ENCODE data around the gene FIBCD1.

FIBCD1 gene

DNA sequence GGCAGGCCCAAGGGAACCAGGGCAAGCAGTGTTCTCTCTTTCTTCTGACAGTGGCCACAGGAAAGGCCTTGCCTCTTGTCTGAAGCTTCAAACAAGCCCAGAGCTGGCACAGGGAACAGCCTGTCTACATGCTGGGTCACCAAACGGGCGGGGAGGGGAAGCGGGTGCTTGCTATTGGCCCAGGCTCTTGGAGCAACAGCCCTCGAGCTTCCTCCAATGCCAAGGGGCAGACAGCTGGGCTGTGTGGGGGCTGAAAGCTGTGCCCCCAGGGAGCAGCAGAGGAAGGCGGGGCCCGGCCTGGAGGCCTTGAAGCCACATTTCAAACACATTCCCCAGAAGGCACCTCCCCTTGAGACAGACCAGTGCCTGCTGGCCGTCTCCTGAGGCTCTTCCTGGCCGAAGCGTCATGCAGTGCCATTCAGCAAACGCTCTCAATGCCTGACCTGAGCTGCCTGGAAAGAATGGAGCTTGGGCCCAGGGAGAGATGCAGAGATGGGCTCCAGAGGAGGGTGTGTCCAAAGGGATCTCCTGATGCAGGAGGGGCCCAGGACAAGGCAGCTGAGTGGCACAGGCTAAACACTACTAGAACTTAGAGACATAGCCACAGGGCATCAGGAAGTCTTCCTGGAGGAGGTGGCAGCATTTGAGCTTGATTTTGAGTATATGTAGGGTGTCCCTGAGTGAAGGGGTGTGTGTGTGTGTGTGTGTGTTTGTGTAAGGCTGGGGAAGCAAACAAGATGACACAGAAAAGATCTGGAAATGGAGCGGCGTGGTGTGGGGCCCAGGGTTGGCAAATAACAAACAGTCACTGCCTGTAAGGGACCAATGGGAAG is 2.5 kb downstream of the FIBCD1 start:
- DNase-seq (ENCODE audit: low read depth in 3 of 3) = no peak

DNA sequence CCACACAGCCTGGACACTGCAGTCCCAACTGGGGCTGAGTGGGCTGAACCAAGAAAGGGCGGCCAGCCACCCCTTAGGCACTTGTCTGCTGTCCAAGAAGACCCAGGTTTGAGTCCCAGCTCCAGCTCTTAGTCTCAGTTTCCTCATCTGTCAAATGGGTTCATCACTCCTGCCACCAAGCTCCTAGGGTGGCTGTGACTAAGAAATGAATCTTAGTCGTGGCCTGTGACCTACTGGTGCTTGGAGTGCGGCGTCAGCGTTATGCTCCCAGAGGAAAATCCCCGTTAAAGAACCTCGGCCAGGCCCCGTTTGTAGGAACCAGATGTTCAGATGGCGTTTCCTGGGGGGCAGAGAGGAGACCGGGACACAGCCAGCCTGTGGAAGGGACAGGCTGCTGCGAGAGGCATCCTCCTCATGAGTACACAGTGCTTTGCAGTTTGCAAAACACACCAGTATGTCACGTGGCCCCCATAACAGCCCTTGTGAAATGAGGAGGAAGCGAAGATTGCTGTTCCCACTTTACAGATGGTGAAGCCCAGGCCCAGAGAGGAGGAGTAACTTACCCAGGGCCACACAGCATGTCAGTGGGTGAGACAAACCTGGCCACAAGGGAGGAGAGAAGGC is 3.3 kb downstream of the FIBCD1 start:
- DNase-seq (ENCODE audit: low read depth in 3 of 3) = no peak

DNA sequence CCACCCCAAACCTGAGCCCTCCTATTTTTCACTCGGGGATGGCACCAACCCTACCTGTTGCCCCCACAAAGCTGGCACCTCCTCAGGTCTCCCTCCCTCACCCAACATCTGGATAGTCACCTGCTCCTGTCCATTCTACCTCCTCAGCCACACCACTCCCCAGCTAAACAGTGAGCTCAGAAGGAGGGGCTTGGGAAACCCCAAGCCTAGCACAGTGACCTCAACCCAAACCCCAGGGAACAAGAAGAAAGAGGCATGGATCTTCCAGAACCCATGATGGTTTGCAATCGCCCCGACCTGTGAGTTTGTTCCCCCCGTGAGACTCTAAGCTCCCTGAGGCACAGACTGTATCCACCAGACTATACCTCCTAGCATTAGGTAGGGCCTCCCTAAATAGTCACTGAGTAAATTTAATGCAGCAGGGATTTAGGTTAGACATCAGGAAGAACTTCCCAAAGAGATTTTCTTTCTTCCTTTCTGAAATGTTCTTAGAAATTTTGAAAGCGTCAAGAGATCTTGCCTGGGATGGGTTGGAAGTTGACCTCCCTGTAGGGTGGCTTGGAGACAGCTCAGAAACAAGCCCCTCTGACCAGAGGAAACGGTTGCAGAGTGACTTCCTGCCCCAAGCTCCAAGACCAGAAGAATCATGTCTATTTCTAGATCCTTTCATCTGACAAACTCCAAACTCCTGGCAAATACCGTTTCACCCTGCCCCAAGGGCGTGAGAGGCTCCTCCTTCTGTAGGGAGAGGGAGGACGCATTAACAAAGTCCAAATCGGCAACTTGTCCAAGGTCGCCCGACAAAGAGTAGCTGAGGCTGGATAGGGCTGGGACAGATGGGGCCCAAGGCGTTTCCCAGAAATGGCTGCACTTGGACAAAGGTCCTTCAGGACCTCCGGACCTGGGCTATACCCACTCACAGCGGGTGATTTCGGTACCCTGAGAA is 4.1 kb downstream of the FIBCD1 start:
- DNase-seq (ENCODE audit: low read depth in 3 of 3) = no peak

DNA sequence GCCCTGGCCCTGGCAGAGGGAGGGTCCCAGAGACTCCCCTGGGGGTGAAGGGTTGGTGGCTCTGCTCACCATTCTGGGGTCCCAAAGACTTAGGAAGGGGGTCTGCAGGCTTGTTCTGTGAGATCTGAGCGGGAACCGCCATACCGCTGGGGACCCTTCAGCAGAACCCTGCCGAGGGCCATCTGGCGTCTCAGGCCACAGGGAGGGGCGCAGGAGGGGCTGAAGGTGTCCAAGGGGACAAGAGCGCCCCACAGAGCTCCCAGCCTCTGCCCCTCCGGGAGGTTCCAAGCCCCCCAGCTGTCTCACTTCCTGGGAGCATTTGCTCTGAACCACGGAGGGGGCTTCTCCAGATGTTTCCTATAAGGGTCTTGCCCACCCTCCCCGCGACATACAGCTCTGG is 4.8 kb downstream of the FIBCD1 start:
- no peak for DNase-seq (ENCODE audit: low read depth in 3 of 3)

DNA sequence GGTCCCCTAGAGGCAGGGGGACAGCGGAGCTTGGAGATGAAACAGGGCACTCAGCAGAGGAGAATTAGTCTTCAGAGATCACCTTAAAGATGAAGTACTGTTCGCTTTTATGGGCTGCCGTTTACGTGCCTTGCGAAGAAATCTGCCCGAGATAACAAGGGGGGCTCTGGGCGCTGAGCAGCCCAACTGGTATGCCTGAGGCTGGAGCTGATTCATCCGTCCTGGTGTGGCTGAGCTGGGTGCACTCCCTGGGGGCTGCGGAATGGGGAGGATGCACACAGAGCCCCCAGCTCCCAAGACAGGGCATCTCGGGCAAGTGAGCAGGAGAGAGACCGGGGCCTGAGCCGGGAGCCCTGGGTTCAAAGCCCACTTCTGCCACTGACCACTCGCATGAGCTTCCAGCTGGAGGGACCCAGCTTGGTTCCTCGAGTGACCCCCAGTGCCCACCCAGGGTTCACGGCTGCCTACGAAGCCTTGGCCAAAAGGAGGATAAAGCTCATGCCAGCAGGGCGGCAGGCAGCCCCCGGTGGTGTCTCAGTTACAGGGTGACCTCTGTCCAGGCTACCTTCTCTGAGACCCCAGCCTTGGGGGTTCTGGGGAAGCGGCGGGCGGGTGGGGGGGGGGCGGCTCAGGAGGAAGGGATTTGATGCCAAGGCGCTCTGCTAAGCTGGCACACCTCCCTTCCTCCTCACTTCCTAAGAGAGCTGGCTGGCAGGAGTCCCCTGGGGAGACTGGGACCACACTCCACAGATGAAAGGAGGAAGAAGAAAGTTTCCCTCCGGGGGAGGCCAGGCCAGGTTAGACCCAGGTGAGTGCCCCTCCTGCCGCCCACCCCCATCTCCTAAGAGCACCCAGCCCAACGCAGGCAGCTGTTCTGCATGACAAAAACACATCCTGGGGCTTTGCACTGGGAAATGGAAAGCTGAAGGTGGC is 5.7 kb downstream of the FIBCD1 start:
- DNase-seq (ENCODE audit: low read depth in 3 of 3) = no peak

DNA sequence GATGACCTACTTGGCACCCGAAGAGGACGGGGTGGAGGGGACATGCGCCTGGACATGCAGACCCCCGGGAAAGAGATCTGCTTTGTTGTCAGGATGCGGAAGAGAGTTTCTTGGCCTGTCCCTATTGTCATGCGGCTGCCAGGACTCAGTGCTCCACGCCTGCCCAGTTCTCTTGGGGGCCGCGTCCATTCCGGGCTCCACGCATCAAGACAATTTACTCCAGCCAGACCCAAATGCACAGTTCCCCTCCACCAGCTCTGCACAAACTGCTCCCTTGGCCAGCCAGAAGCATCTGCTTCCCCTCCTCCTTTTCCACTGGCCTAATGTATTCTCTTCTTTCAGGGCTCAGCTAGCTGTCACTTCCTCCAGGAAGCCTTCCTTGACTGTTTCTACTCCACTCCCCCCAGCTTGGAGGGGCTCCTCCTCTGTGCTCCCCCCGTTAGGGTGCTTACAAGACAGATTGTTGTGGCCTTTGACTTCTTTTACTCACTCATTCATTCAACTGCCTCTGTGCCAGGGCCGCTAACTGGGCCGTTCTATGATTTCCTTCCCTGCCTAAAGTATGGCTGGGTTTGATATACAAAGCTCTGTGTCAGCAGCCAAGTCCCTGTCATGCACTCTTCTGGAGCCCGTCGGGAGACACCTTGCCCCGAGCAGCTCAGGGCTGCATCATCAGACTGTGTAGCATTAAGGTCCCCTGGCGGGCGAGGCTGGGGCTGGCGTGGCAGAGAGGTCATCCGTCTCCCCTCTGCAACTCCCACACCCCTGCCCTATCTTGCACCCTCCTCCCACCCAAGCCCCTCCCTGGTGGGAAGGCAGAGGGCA is 6.6 kb downstream of the FIBCD1 start:
- DNase-seq (ENCODE audit: low read depth in 3 of 3) = no peak

DNA sequence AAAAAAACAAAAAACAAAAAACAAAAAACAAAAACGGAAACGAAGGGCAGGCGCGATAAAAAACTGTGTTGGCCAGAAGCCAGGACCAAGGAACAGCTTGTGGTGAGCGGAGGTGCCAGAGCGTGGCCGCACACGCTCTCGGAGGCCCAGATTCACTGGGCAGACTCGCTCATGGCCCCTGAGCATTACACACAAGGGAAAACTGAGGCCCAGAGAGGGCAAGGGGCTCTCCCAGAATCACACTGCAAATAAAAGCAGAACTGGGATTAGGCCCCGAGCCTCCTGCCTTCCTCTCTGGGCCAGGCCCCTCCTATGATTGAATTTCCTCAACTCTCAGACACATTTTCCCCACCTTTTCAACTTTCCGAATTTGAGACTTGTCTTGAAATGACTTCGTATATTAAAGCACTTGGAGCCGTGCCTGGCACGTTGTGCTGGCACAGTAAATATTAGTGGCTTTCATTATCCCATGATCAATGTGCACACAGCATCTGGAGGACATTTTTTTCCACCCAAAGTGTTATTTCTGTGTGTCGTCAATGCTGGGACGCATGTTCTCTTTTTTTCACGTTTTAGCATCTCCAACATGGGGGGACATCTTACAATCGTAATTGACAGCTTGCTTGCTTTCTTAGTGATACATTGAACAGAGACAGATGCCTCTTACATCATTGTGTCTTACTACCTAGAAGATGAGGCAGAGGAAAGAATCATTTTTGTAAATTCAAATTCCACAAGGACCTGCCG is 7.4 kb downstream of the FIBCD1 start:
- DNase-seq (ENCODE audit: low read depth in 3 of 3) = no peak

DNA sequence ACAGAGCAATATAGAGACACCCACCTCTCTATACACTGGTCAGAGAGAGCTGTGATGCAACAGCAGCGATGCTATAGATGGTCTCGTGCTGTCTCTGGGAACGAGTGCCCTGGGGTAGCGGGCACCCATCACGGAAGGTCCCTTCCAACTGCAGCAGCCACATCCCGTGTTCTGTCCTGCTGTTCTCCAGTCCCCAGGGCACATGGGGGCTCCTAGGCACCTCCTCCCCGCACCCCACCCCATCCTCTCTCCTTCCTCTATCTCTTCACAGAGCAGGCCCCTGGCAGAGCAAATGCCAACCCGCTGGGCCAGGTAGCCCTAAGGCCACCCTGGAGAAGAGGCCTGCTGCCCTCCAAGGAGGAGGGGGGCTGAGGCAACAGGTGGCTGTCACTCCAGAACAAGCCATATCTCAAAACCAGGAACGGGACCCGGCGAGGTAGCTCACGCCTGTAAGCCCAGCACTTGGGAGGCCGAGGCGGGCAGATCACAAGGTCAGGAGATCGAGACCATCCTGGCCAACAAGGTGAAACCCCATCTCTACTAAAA is 8.2 kb downstream of the FIBCD1 start:
- DNase-seq (ENCODE audit: low read depth in 3 of 3) = no peak

DNA sequence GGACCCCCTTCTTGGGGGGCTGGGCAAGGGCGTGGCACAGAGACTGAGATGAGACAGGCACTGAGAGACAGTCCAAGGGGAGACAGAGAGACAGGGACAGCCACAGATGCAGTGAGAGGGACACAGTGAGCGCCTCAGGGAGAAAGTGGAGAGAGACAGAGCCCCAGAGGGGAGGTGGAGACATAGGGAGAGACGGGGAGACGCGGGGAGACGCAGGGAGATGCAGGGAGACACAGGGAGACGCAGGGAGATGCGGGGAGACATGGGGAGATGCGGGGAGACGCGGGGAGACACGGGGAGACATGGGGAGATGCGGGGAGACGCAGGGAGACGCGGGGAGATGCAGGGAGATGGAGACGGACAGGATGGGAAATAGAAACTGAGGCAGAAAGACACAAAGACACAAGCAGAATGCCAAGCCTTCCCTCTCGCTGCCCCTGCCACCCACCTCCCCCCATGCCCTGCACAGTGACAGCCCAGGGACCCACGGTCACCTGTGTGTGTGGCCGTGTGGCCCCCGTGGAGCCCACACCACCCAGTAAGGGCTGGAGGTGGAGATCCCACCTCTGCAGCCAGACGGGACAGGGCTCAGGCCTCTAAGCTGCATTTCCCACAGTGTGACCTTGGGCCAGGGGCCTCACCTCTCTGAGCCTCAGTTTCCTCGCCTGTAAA is 8.8 kb downstream of the FIBCD1 start:
- no peak for DNase-seq (ENCODE audit: low read depth in 3 of 3)

DNA sequence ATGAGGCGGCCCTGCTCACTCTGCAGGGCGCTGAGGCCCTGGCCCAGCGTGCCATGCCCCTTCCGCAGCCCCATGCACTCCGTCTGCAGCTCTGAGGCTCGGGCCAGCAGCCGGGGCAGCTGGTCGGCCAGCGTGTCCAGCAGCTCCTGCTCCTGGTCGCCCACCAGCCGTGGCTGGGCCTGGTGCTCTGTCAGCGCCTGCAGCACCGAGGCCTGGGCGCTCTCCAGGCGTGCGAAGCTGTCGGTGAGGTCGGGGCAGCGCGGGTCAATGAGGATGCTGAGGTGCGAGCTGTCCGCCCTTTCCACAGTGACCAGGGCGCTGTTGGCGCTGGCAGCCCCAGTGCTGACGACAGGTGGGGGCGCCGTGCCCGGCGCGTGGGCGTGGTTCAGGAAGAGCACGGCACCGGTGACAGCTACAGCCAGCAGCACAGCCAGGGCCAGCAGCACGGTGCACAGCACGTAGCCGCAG is 9.4 kb downstream of the FIBCD1 start:
- no peak for DNase-seq (ENCODE audit: low read depth in 3 of 3)

DNA sequence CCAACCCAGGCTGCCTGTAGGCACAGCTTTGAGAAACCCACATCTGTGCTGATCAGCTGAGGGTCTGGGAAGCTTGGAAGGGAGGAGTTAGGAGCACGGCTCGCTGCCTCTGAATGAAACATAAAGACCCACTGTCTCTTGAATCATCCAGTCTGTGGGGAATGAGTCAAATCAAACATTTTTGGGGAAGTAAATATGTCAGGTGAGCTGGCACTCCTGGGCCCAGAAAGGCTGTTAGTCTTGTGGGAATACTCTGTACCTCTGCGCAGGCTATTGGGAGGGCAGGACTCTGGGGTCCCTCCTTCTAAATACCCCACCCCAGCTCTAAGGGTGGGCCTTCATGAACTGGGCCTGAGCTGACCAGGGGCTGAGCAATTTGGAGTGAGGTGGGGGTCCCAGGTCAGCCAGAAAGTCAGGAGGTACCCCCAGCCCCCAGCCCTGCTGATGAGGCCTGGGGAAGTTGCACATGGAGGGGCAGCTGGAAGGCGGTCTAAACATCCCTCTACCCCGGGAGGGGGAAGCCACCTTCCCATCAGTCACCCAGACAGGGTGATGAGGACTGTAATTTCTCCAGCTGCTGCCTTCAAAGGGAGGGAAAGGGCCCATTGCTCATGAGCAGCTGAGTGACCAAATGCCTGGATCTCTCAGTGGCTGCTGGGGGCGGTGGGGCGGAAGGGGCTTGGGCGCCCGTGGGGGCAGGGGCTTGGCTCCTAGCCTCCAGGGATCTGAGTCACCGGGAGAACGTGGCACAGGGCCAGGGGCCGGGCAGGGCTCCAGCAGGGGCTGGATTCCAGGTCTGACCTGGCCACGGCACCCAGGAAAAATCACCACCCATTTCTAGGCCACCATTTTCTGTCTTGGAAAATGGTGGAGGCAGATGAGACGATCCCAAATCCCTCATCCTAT is 10.8 kb downstream of the FIBCD1 start:
- no peak for DNase-seq (ENCODE audit: low read depth in 3 of 3)

DNA sequence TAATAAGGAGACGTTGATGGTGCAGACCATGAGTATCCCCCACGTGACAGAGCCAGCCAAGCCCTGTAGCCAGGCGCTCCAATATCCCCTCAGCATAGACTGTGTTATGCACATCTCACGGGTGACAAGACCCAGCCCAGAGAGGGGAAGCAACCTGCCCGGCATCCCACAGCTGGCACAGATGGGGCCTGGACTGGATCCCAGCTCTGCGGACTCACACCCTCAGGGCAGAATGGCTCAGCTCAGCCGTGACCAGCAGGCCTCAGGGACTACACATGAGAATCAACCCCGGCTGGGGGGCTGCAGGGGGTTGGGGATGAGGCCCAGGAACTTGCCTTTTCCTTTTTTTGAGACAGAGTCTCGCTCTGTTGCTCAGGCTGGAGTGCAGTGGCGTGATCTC is 11.7 kb downstream of the FIBCD1 start:
- DNase-seq (ENCODE audit: low read depth in 3 of 3) = no peak

DNA sequence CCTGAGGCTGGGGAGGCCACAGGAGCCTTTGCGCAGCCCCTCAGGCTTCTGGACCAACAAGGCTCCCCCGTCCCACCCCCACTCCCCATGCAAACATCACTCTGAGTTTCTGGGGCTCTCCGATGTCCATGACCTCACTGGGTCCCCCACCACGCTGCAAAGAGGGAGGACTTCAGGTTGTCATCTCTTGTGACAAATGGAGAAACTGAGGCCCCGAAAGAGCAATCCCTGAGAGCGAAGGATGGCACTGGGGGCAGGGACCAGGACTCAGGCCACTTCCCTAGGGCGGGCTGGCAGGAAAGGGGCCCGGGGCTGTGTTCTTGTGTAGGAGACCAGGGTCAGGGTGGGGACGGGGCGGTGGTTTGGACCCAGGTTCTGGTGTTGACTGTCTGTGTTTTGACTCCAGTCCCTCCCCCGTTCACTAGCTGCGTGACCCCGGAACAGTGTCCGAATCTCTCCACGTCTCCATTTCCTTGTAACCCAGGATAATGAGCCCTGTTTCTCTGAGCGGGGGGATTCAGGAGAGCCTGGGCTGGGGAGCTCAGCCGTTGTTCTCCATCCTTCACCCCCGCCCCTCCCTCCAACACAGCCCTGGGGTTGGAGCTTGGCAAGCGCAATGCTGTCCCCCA is 13.9 kb downstream of the FIBCD1 start:
- DNase-seq (ENCODE audit: low read depth in 3 of 3) = no peak

DNA sequence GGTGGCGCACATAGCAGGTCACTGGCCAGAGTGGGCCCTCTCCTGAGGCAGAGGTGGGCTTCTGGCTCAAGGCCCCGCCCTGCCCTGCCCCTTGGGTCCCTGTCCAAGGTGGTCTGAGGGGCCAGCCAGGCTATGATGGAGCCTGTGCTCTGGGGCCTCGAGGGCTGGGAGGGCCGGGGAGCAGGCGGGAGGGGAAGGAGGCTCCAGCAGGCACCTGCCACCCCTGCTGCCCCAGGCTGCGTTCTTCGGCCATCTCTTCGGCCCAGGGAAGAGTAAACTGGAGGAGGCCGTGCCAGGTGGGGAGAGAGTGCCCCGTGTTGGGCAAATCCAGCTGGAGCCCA is 14.6 kb downstream of the FIBCD1 start:
- no peak for DNase-seq (ENCODE audit: low read depth in 3 of 3)

DNA sequence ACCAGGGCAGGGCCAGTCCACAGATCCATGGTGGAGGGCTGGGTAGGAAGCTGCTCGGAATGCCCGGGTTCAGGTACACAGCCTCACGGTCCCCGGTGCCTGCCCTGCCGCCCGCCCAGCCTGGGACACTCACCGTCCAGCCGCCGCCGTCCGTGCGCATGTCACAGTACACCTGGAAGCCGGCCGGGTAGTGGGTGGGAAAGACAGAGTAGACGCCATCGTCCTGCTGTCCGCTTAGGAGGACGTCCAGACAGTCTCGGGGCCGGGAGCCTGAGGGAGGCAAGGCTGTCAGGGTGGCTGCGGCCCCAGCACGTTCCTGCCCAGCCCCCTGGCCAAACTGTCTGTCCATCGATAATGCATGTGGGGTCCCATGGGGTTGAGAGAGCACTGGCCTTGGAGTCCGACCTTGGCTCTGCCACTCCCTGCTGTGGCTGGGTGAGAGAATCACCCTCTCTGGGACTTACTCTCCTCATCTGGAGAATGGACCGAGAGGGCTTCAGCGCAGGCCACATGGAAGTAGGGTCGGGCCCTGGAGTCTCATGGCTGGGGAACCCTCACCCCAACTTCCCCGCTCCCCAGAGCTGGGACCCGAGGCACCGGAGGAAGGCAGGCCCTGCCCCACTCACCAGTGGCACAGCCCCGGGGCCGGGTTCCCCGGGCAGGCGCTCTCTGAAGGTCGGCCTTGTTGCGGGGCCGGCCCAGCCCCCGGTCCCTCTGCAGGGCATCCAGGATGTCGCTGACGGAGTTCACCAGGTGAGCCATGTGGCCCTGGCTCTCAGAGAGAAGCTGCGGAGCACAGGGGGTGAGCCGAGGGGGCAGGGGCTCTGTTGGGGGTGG is 15.2 kb downstream of the FIBCD1 start:
- no peak for DNase-seq (ENCODE audit: low read depth in 3 of 3)

DNA sequence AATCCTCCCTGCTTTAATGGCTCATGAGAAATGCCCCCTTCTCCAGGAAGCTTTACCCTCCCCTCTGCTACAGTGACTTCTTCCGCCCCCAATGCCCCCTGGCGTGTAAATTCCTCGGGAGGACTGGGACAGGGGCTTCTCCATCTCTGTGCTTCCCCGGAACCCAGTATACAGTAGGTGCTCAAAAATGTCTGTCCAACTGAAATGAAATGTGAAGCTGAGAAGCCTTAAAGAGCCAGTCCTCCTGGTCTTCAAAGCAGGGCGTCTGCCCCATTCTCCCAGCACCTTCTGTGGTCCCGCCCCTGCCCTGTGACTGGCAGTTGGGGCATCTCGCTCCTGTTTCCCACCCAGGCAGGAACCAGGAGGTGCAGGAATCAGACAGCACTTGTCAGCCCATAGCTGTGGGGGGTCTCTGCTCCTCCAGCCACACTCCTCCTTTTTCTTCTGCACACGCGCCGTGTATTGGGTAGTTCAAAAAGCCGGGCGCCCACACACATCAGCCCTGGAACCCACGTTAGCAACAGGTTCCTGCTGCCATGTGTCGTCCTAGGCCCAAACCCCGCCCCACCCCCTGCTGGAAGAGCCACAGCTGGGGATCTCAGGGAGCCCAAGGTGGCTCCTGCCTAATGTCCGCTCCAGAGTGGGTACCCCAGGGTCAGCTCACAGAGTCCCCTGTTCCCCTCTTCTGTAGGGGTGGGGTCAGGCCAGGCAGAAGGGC is 16.0 kb downstream of the FIBCD1 start:
- no peak for DNase-seq (ENCODE audit: low read depth in 3 of 3)

Data from stimulated activated CD4-positive, alpha-beta T cell treated with anti-CD3 and anti-CD28 coated beads, TNF-alpha, amount 100 ng/mL, for 48 hours (primary cell).